HAP-1 (cell line): ENCODE measurements around the gene PIGO.

Source experiments
- DNase-seq, 2 experiments: peaks; one replicate each; pipeline ENCODE4 v3.0.0-alpha.2; 2016 to 2020; ENCODE audit warnings: low spot score in 2 of 2
- H3K27me3 ChIP-seq: fragments of 250-450 bp; sonication (Bioruptor Pico); 2 replicates; pipeline ENCODE4 v1.5.1; 2020; ENCODE audit warnings: low read depth, mild to moderate bottlenecking, moderate library complexity
- H3K36me3 ChIP-seq: fragments of 250-450 bp; sonication (Bioruptor Pico); replicated peaks from 2 replicates; pipeline ENCODE4 v1.5.1; 2020; ENCODE audit warnings: mild to moderate bottlenecking
- H3K4me1 ChIP-seq: fragments of 250-450 bp; sonication (Bioruptor Pico); 2 replicates; pipeline ENCODE4 v1.5.1; 2020; ENCODE audit warnings: mild to moderate bottlenecking
- H3K4me3 ChIP-seq: fragments of 250-450 bp; sonication (Bioruptor Pico); 2 replicates; pipeline ENCODE4 v1.5.1; 2020; ENCODE audit warnings: mild to moderate bottlenecking, moderate library complexity
- H3K9me3 ChIP-seq: fragments of 250-450 bp; sonication (Bioruptor Pico); 2 replicates; pipeline ENCODE4 v1.5.1; 2020; ENCODE audit warnings: mild to moderate bottlenecking, moderate library complexity
- in situ Hi-C: fragments of 300-500 bp; cut with MboI; formaldehyde crosslinking; loops from 3 replicates; pipeline ENCODE4 v1.14.3; 2020; ENCODE audit warnings: low sequenced_read_pairs, inconsistent platforms, mixed read lengths

Gene PIGO

GRCh38 chr9:35102769-35103659, 6.6 kb upstream of the PIGO start, which contains the start of gene STOML2:
Gene STOML2, minus strand, starts transcription at chr9:35103131. Its CDS starts 37 bp downstream, at chr9:35103094.
- H3K36me3 ChIP-seq: peaks cover 32% of the 10 kb centered on the region
- peak; percentile 96 for DNase-seq
- peak within 1 kb of the TSS; percentile 63 for H3K4me3 ChIP-seq
- peaks cover 13% of the 10 kb centered on the region for H3K4me1 ChIP-seq
- no peaks in the 10 kb centered on the region for H3K27me3 ChIP-seq
- H3K9me3 ChIP-seq: no peaks in the 10 kb centered on the region
- in situ Hi-C loops: loop anchor here (25.0 kb wide), 1 partner anchor 459 kb away; a partner anchor contains a TSS

DNA sequence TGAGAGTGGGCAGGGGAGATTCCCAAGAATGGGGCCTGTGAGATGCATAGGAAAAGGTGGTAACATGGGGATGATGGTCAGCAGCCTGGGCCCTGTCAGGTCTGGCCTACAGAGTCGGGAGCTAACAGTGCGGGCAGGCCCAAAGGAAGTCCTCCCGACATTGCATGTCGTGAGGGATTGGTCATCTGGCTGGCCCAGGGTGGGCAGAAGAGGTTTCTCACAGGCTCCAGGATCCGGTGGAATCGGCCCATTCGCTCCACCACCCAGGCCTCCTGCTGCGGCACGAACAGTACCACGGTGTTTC, 6.0 kb upstream of the PIGO start:
- no peaks in the 10 kb centered on the region for H3K9me3 ChIP-seq
- in situ Hi-C loops: loop anchor here (25.0 kb wide), 1 partner anchor 460 kb away; a partner anchor contains a TSS
- no peaks in the 10 kb centered on the region for H3K27me3 ChIP-seq
- DNase-seq: peak in 1 of 2 experiments; percentile 18
- H3K4me1 ChIP-seq: peaks cover 13% of the 10 kb centered on the region
- H3K36me3 ChIP-seq: peaks cover 32% of the 10 kb centered on the region
- peak overlapping the region; percentile 63 for H3K4me3 ChIP-seq

- peaks cover 13% of the 10 kb centered on the region for H3K4me1 ChIP-seq
- H3K36me3 ChIP-seq: peaks cover 54% of the 10 kb centered on the region
- no peak overlapping the region for H3K4me3 ChIP-seq
- no peaks in the 10 kb centered on the region for H3K9me3 ChIP-seq
- no peak for DNase-seq
- in situ Hi-C loops: no loop called here
- no peaks in the 10 kb centered on the region for H3K27me3 ChIP-seq
These were observed 1.2 kb upstream of the PIGO start for GRCh38 chr9:35097573-35097972.

DNA sequence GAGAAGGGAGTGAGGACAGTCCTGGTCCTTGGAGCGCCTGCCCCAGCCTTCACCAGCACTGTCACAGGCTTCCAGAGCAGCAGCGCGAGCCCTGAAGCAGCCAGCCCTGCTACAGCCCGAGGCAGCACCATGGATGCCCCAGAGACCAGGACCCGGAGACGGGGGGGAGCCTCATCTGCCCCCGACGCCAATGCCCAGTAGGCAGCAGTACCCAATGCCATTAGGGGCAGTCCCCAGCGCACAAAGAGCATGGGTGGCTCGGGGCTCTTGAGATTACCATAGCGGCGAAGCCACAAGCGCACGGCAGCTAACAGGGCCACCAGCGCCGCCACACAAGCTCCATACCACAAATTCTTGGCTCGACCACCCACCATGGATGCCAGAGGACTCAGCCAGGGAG, 4.9 kb downstream of the PIGO start:
- Histone ChIP-seq H3K9me3 (no peaks in the 10 kb centered on the region), H3K4me3 (no peak overlapping the region), H3K4me1 (peaks cover 3% of the 10 kb centered on the region; the same call in 1 of the 2 replicates), H3K36me3 (peaks cover 63% of the 10 kb centered on the region), H3K27me3 (no peaks in the 10 kb centered on the region)
- DNase-seq: no peak
- in situ Hi-C loops: no loop called here

DNA sequence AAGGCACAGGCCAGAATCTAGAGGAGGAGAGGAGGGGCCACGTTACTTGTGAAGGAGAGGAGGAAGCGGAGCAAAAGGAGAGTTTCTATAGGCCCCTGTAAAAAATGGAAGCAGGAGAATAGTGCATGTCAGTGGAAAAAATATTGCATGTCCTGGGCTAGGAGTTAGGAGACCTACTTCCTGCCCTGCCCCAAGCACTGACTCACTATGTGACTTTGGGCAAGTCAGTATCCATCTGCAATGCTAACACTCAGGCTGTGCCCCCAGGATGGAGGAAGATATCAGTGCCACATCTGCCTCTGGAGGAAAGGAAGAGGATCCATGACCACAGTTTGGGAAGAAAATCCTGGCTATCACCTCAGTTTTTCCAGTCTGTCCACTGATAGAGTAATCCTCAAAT, 7.0 kb downstream of the PIGO start:
- DNase-seq: no peak
- peaks cover 56% of the 10 kb centered on the region for H3K36me3 ChIP-seq
- no peaks in the 10 kb centered on the region for H3K27me3 ChIP-seq
- in situ Hi-C loops: no loop called here
- H3K4me3 ChIP-seq: no peak overlapping the region
- no peaks in the 10 kb centered on the region for H3K9me3 ChIP-seq
- H3K4me1 ChIP-seq: no peaks in the 10 kb centered on the region

DNA sequence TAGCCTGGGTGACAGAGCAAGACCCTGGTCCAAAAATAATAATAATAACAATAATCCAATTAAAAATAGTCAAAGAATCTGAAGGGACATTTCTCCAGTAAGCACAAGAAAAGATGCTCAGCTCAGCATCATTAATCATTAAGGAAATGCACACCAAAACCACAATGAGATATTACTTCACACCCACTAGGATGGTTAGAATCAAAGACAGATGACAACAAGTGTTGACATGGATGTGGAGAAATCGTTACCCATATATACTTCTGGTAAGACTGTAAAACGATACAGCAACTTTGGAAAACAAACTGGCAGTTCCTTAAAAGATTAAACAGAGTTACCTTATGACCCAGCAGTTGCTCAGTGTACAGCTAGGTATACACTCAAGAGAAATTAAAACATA, 11.3 kb downstream of the PIGO start:
- peaks cover 19% of the 10 kb centered on the region for H3K36me3 ChIP-seq
- in situ Hi-C loops: no loop called here
- H3K9me3 ChIP-seq: no peaks in the 10 kb centered on the region
- no peaks in the 10 kb centered on the region for H3K4me1 ChIP-seq
- no peak for DNase-seq
- no peaks in the 10 kb centered on the region for H3K27me3 ChIP-seq
- H3K4me3 ChIP-seq: no peak overlapping the region

- H3K27me3 ChIP-seq: no peaks in the 10 kb centered on the region
- DNase-seq: peak; percentile 86 to 93
- peaks cover 6% of the 10 kb centered on the region for H3K4me1 ChIP-seq
- no peaks in the 10 kb centered on the region for H3K9me3 ChIP-seq
- H3K4me3 ChIP-seq: peak within 1 kb of the TSS; percentile 77
- H3K36me3 ChIP-seq: peaks cover 26% of the 10 kb centered on the region
- in situ Hi-C loops: no loop called here
These were observed 16.7 kb downstream of the PIGO start, which contains the start of gene FANCG for GRCh38 chr9:35079426-35080341. Gene FANCG, minus strand, starts transcription at chr9:35079942. Its CDS starts 418 bp downstream, at chr9:35079524.

DNA sequence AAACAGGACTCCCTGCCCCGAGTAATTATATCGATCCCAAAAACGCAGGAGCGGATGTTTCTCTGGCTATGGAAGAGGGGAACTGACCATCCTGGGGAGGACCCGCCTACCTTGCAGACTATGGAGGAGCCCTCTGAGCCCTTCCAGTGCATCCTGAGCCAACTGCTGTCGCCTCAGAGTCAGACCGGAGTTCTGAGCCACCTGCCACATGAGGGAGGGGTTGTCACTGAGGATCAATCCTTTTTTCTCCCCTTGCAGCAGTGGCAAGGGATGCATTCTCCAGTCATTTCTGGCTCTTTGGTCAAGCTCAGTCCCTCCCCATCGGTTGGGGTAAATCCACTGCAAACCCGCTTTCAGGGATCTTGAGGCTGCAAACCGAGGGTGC, 17.4 kb downstream of the PIGO start:
- in situ Hi-C loops: no loop called here
- Histone ChIP-seq H3K4me3 (peak overlapping the region; percentile 77), H3K27me3 (no peaks in the 10 kb centered on the region), H3K4me1 (peaks cover 6% of the 10 kb centered on the region), H3K9me3 (no peaks in the 10 kb centered on the region), H3K36me3 (peaks cover 32% of the 10 kb centered on the region)
- peak in 1 of 2 experiments; percentile 25 for DNase-seq

- Histone ChIP-seq H3K4me1 (peaks cover 9% of the 10 kb centered on the region), H3K36me3 (peaks cover 42% of the 10 kb centered on the region), H3K9me3 (no peaks in the 10 kb centered on the region), H3K4me3 (peak overlapping the region; percentile 77), H3K27me3 (no peaks in the 10 kb centered on the region)
- in situ Hi-C loops: no loop called here
- DNase-seq: no peak
These were observed 18.3 kb downstream of the PIGO start for GRCh38 chr9:35078066-35078465.

GRCh38 chr9:35076848-35077247, 19.5 kb downstream of the PIGO start:
- no peak for DNase-seq
- H3K4me1 ChIP-seq: peaks cover 11% of the 10 kb centered on the region
- no peaks in the 10 kb centered on the region for H3K9me3 ChIP-seq
- no peaks in the 10 kb centered on the region for H3K27me3 ChIP-seq
- in situ Hi-C loops: no loop called here
- H3K4me3 ChIP-seq: no peak overlapping the region
- peaks cover 46% of the 10 kb centered on the region for H3K36me3 ChIP-seq

- H3K4me3 ChIP-seq: no peak overlapping the region
- H3K36me3 ChIP-seq: peaks cover 51% of the 10 kb centered on the region
- peaks cover 16% of the 10 kb centered on the region for H3K4me1 ChIP-seq
- no peak for DNase-seq
- in situ Hi-C loops: no loop called here
- no peaks in the 10 kb centered on the region for H3K9me3 ChIP-seq
- no peaks in the 10 kb centered on the region for H3K27me3 ChIP-seq
These were observed 21.0 kb downstream of the PIGO start for GRCh38 chr9:35075358-35075757.

GRCh38 chr9:35074791-35075190, 21.6 kb downstream of the PIGO start:
- peaks cover 20% of the 10 kb centered on the region for H3K4me1 ChIP-seq
- DNase-seq: no peak
- peaks cover 55% of the 10 kb centered on the region for H3K36me3 ChIP-seq
- H3K9me3 ChIP-seq: no peaks in the 10 kb centered on the region
- no peak overlapping the region for H3K4me3 ChIP-seq
- H3K27me3 ChIP-seq: no peaks in the 10 kb centered on the region
- in situ Hi-C loops: no loop called here

DNA sequence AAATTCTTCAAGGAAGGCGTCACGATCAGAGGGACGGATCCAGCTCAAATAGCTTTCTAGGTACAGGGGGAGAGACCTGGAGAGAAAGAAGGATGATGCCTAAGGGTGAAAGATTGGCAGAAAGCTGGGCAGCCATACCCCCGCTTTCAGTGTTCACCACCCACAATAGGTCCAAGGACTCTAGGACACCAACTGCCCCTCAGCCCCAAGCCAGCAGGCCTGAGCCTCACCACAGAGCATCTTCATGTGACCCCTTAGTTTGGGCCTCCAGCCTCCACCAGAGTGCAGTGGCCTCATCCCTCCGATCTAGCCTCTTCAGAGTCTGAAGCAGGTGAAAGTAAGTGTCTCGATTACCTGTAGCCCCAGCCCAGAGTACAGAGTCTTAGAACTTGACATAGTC, 22.2 kb downstream of the PIGO start:
- no peaks in the 10 kb centered on the region for H3K27me3 ChIP-seq
- no peak overlapping the region for H3K4me3 ChIP-seq
- H3K9me3 ChIP-seq: no peaks in the 10 kb centered on the region
- peaks cover 20% of the 10 kb centered on the region for H3K4me1 ChIP-seq
- in situ Hi-C loops: no loop called here
- DNase-seq: no peak
- H3K36me3 ChIP-seq: peaks cover 55% of the 10 kb centered on the region

- in situ Hi-C loops: no loop called here
These were observed 23.1 kb downstream of the PIGO start for GRCh38 chr9:35073279-35073612.

More at GRCh38 chr9:35073279-35073612, 23.1 kb downstream of the PIGO start:
- H3K4me1 ChIP-seq: peaks cover 14% of the 10 kb centered on the region
- H3K4me3 ChIP-seq: 0 out of 2 replicates have a peak overlapping the region, but pooled peaks have one; percentile 7
- DNase-seq: no peak
- peaks cover 60% of the 10 kb centered on the region for H3K36me3 ChIP-seq
- no peaks in the 10 kb centered on the region for H3K27me3 ChIP-seq
- no peaks in the 10 kb centered on the region for H3K9me3 ChIP-seq
